ENCODE results near the gene CFB. TPM values are rescaled to one million over a fixed set of nuclear protein-coding genes. Genes with fewer than 3 reads are reported as not detected.

Gene CFB
- total and polyA plus RNA-seq, 2 of the 13 experiments (the other 11 are each of a cell fraction or from before 2014, with no cell fraction given): 171 to 513 TPM

- TF ChIP-seq ZNF318 (CRISPR knock-in tag; IDR thresholded peaks at IDR 0.05) (no peak), ZNF614 (CRISPR knock-in tag; IDR thresholded peaks at IDR 0.05; ENCODE audit: borderline replicate concordance) (no peak), SIX1 (CRISPR knock-in tag; IDR thresholded peaks at IDR 0.05; ENCODE audit: borderline replicate concordance) (no peak), ZNF580 (CRISPR knock-in tag; IDR thresholded peaks at IDR 0.05; ENCODE audit: borderline replicate concordance, low read depth) (peak; percentile 15; the same call in 1 of the 2 replicates), HCFC1 (IDR thresholded peaks at IDR 0.05; ENCODE audit: low read depth, low read length) (peak; percentile 41), PAWR (CRISPR knock-in tag; IDR thresholded peaks at IDR 0.05; ENCODE audit: borderline replicate concordance) (no peak), ZMYM3 (CRISPR knock-in tag; IDR thresholded peaks at IDR 0.05) (peak; percentile 53; the same call in 1 of the 2 replicates), ZNF430 (CRISPR knock-in tag; IDR thresholded peaks at IDR 0.05) (peak; percentile 61; the same call in 1 of the 2 replicates), SOX13 (IDR thresholded peaks at IDR 0.05) (no peak), SOX13 (CRISPR knock-in tag; conservative IDR thresholded peaks at IDR 0.05 in 1 of 2, IDR thresholded peaks at IDR 0.05 in 1 of 2) (0 out of 4 replicates have a peak, but pooled peaks have one; percentile 4 to 80), CENPX (CRISPR knock-in tag; IDR thresholded peaks at IDR 0.05) (no peak), HIVEP1 (CRISPR knock-in tag; IDR thresholded peaks at IDR 0.05) (0 out of 2 replicates have a peak, but pooled peaks have one; percentile 38), HNRNPUL1 (IDR thresholded peaks at IDR 0.05; ENCODE audit: low read depth, low read length) (no peak), ZNF326 (CRISPR knock-in tag; IDR thresholded peaks at IDR 0.05; ENCODE audit: borderline replicate concordance) (peak; percentile 81; the same call in 1 of the 2 replicates), ZBTB10 (CRISPR knock-in tag; IDR thresholded peaks at IDR 0.05; ENCODE audit: borderline replicate concordance) (no peak), KDM6A (CRISPR knock-in tag; IDR thresholded peaks at IDR 0.05; ENCODE audit: low read depth) (no peak), SNAPC5 (CRISPR knock-in tag; IDR thresholded peaks at IDR 0.05; ENCODE audit: borderline replicate concordance) (no peak), ZNF790 (CRISPR knock-in tag; IDR thresholded peaks at IDR 0.05; ENCODE audit: borderline replicate concordance) (no peak)
These were observed 48.1 kb upstream of the CFB start, which contains the start of gene EHMT2 (continued) for GRCh38 chr6:31897612-31898382.
